GM23248 (cell line): Measurements from ENCODE around the gene MAML2.

Source experiments
- EZH2 ChIP-seq: fragments of 200-600 bp; sonication (generic); IDR thresholded peaks from 2 replicates; pipeline ENCODE4 v1.6.1; 2018; ENCODE audit warnings: antibody characterized with exemption, mild to moderate bottlenecking; ENCODE audit not compliant: insufficient read depth, poor library complexity, severe bottlenecking
- EZH2phosphoT487 ChIP-seq: fragments of 200-600 bp; sonication (generic); IDR thresholded peaks from 2 replicates; pipeline ENCODE4 v1.6.1; 2018; ENCODE audit warnings: antibody characterized with exemption, moderate library complexity, mild to moderate bottlenecking, low read depth; ENCODE audit not compliant: insufficient read depth

GRCh38 chr11:96230686-96231085 lies 112.3 kb downstream of the MAML2 start:
- TF ChIP-seq EZH2phosphoT487 = no peak
- no peak for TF ChIP-seq EZH2
